ENCODE data around the gene PRR20A. TPM values are rescaled to one million over a fixed set of nuclear protein-coding genes. Genes with fewer than 3 reads are reported as not detected.
"Not testable (repeated sequence)": the region's sequence is repeated elsewhere in the genome, so short reads cannot be mapped to it uniquely, and the experiment has no call there.

Gene PRR20A
- total RNA-seq (2014; rRNA removed; shearing (Covaris generic)) (not detected in 2 replicates), polyA plus RNA-seq (2016; fragmentation: Nextera tagmentation; extraction: Ambion mirVana) (not detected in 2 replicates)
- long read RNA-seq, result 0 reads

DNA sequence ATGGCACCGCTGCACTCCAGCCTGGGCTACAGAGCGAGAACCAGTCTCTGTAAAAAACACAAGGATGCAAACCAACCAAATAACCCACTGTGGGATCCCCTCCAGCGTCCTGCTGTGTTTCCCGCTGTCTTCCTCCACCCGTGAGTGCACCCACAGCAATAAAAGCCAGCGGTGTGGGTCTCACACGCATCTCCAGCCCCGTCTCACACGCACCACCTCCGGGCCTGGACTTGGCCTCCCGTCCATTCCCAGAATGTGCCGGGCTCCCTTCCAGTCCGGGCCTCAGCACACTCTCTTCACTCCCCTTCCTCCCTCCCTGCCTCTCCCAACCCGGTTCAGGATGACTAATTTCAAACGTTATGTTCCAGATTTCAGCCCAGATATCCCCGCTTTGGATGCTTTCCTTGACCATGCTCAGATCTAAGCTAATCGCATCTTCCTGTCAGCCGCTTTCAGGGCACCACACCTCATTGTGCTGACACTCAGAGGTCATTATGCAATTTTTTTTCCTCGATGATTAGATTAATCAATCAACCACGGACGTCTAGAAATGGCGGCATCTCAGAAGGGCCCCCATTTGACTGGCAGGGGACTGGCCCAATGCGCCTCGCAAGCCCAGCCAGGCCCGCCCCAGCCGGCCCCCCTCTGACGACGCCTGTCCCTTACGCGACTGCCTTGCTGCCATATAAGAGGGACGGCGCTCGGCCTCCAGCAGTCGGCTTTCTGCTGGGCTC, at the start of gene PRR20A:
Gene PRR20A (plus strand): TSS at position 684 of the 734 bp plus-strand sequence. CDS start 387 bp downstream, outside the sequence.
- not testable (repeated sequence) for H3F3A ChIP-seq (replicated peaks; ENCODE audit: low read depth); H3K27me3 Mint-ChIP-seq (ENCODE audit: insufficient read depth, low read depth, poor library complexity); H3K4me2 ChIP-seq; H3K79me2 ChIP-seq (replicated peaks; ENCODE audit: insufficient read depth); DNase-seq (ENCODE audit: low spot score); H3K27me3 ChIP-seq (ENCODE audit: insufficient read depth); H3K4me1 ChIP-seq (ENCODE audit: insufficient read depth); H4K20me1 ChIP-seq (replicated peaks; ENCODE audit: insufficient read depth); H3K4me3 ChIP-seq; H3K36me3 ChIP-seq (ENCODE audit: insufficient read depth); H3K4me1 Mint-ChIP-seq; H2AFZ ChIP-seq; H3K27ac ChIP-seq (ENCODE audit: low read depth); H3K9me2 ChIP-seq (ENCODE audit: insufficient read depth); H3K36me3 Mint-ChIP-seq (ENCODE audit: low read depth); ATAC-seq; H3K27ac Mint-ChIP-seq; H3K9me3 Mint-ChIP-seq; H3K4me3 Mint-ChIP-seq

DNA sequence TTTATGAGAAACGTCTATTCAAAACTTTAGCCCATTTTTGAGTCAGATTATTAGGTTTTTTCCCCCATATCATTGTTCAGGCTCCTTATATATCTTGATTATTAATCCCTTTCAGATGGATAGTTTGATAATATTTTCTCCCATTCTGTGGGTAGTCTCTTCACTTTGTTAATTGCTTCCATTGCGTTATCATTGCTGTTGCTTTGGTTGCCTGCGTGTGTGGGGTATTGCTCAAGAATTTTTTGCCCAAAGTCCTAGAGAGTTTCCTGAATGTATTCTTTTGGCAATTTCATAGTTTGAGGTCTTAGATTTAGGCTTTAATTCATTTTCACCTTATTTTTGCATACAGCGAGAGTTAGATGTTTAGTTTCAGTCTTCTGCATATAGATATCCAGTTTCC, 25.8 kb upstream of the PRR20A start:
- peaks cover 1% of the 10 kb centered on the region for H3K27me3 Mint-ChIP-seq (ENCODE audit: insufficient read depth, low read depth, poor library complexity)
- H3K36me3 Mint-ChIP-seq (ENCODE audit: low read depth), result no peaks in the 10 kb centered on the region
- no peaks in the 10 kb centered on the region; the same call in 2 of the 3 replicates for H3K9me3 Mint-ChIP-seq
- H4K20me1 ChIP-seq (replicated peaks; ENCODE audit: insufficient read depth), result no peaks in the 10 kb centered on the region
- no peak overlapping the region for H3K4me3 ChIP-seq
- H2AFZ ChIP-seq, result no peak overlapping the region
- H3K27ac ChIP-seq (ENCODE audit: low read depth), result no peak overlapping the region
- no peaks in the 10 kb centered on the region for H3K27me3 ChIP-seq (ENCODE audit: insufficient read depth)
- H3K4me2 ChIP-seq, result no peak overlapping the region
- no peaks in the 10 kb centered on the region for H3K4me1 Mint-ChIP-seq
- no peaks in the 10 kb centered on the region for H3K36me3 ChIP-seq (ENCODE audit: insufficient read depth)
- DNase-seq (ENCODE audit: low spot score) (no peak), ATAC-seq (no peak)
- H3K79me2 ChIP-seq (replicated peaks; ENCODE audit: insufficient read depth), result no peaks in the 10 kb centered on the region
- H3K9me2 ChIP-seq (ENCODE audit: insufficient read depth), result no peaks in the 10 kb centered on the region
- no peak overlapping the region for H3K27ac Mint-ChIP-seq
- H3K4me1 ChIP-seq (ENCODE audit: insufficient read depth), result no peaks in the 10 kb centered on the region
- H3K4me3 Mint-ChIP-seq, result no peak overlapping the region
- H3F3A ChIP-seq (replicated peaks; ENCODE audit: low read depth), result no peaks in the 10 kb centered on the region
- TF ChIP-seq CREB1 (CRISPR knock-in tag; IDR thresholded peaks at IDR 0.05; ENCODE audit: low read depth) (no peak), ZNF331 (CRISPR knock-in tag; IDR thresholded peaks at IDR 0.05; ENCODE audit: low read depth) (no peak), EZH2 (IDR thresholded peaks at IDR 0.05; ENCODE audit: low read depth, unreplicated experiment) (no peak), POLR2AphosphoS5 (IDR thresholded peaks at IDR 0.05; ENCODE audit: low read depth) (no peak), STAT1 (IDR thresholded peaks at IDR 0.05; ENCODE audit: unreplicated experiment) (no peak), EZH2phosphoT487 (IDR thresholded peaks at IDR 0.05; ENCODE audit: unreplicated experiment) (no peak), NANOG (IDR thresholded peaks at IDR 0.05; ENCODE audit: borderline replicate concordance) (no peak), ZNF114 (CRISPR knock-in tag; IDR thresholded peaks at IDR 0.05) (no peak)
- TF ChIP-seq, protein P1, sequence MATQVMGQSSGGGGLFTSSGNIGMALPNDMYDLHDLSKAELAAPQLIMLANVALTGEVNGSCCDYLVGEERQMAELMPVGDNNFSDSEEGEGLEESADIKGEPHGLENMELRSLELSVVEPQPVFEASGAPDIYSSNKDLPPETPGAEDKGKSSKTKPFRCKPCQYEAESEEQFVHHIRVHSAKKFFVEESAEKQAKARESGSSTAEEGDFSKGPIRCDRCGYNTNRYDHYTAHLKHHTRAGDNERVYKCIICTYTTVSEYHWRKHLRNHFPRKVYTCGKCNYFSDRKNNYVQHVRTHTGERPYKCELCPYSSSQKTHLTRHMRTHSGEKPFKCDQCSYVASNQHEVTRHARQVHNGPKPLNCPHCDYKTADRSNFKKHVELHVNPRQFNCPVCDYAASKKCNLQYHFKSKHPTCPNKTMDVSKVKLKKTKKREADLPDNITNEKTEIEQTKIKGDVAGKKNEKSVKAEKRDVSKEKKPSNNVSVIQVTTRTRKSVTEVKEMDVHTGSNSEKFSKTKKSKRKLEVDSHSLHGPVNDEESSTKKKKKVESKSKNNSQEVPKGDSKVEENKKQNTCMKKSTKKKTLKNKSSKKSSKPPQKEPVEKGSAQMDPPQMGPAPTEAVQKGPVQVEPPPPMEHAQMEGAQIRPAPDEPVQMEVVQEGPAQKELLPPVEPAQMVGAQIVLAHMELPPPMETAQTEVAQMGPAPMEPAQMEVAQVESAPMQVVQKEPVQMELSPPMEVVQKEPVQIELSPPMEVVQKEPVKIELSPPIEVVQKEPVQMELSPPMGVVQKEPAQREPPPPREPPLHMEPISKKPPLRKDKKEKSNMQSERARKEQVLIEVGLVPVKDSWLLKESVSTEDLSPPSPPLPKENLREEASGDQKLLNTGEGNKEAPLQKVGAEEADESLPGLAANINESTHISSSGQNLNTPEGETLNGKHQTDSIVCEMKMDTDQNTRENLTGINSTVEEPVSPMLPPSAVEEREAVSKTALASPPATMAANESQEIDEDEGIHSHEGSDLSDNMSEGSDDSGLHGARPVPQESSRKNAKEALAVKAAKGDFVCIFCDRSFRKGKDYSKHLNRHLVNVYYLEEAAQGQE (IDR thresholded peaks at IDR 0.05; ENCODE audit: unreplicated experiment), result no peak
- TF ChIP-seq, protein P2, sequence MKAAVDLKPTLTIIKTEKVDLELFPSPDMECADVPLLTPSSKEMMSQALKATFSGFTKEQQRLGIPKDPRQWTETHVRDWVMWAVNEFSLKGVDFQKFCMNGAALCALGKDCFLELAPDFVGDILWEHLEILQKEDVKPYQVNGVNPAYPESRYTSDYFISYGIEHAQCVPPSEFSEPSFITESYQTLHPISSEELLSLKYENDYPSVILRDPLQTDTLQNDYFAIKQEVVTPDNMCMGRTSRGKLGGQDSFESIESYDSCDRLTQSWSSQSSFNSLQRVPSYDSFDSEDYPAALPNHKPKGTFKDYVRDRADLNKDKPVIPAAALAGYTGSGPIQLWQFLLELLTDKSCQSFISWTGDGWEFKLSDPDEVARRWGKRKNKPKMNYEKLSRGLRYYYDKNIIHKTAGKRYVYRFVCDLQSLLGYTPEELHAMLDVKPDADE (IDR thresholded peaks at IDR 0.05), result no peak
- TF ChIP-seq, protein P3, sequence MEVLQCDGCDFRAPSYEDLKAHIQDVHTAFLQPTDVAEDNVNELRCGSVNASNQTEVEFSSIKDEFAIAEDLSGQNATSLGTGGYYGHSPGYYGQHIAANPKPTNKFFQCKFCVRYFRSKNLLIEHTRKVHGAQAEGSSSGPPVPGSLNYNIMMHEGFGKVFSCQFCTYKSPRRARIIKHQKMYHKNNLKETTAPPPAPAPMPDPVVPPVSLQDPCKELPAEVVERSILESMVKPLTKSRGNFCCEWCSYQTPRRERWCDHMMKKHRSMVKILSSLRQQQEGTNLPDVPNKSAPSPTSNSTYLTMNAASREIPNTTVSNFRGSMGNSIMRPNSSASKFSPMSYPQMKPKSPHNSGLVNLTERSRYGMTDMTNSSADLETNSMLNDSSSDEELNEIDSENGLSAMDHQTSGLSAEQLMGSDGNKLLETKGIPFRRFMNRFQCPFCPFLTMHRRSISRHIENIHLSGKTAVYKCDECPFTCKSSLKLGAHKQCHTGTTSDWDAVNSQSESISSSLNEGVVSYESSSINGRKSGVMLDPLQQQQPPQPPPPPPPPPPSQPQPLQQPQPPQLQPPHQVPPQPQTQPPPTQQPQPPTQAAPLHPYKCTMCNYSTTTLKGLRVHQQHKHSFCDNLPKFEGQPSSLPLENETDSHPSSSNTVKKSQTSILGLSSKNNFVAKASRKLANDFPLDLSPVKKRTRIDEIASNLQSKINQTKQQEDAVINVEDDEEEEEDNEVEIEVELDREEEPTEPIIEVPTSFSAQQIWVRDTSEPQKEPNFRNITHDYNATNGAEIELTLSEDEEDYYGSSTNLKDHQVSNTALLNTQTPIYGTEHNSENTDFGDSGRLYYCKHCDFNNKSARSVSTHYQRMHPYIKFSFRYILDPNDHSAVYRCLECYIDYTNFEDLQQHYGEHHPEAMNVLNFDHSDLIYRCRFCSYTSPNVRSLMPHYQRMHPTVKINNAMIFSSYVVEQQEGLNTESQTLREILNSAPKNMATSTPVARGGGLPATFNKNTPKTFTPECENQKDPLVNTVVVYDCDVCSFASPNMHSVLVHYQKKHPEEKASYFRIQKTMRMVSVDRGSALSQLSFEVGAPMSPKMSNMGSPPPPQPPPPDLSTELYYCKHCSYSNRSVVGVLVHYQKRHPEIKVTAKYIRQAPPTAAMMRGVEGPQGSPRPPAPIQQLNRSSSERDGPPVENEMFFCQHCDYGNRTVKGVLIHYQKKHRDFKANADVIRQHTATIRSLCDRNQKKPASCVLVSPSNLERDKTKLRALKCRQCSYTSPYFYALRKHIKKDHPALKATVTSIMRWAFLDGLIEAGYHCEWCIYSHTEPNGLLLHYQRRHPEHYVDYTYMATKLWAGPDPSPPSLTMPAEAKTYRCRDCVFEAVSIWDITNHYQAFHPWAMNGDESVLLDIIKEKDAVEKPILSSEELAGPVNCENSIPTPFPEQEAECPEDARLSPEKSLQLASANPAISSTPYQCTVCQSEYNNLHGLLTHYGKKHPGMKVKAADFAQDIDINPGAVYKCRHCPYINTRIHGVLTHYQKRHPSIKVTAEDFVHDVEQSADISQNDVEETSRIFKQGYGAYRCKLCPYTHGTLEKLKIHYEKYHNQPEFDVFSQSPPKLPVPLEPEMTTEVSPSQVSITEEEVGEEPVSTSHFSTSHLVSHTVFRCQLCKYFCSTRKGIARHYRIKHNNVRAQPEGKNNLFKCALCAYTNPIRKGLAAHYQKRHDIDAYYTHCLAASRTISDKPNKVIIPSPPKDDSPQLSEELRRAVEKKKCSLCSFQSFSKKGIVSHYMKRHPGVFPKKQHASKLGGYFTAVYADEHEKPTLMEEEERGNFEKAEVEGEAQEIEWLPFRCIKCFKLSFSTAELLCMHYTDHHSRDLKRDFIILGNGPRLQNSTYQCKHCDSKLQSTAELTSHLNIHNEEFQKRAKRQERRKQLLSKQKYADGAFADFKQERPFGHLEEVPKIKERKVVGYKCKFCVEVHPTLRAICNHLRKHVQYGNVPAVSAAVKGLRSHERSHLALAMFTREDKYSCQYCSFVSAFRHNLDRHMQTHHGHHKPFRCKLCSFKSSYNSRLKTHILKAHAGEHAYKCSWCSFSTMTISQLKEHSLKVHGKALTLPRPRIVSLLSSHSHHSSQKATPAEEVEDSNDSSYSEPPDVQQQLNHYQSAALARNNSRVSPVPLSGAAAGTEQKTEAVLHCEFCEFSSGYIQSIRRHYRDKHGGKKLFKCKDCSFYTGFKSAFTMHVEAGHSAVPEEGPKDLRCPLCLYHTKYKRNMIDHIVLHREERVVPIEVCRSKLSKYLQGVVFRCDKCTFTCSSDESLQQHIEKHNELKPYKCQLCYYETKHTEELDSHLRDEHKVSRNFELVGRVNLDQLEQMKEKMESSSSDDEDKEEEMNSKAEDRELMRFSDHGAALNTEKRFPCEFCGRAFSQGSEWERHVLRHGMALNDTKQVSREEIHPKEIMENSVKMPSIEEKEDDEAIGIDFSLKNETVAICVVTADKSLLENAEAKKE (CRISPR knock-in tag; IDR thresholded peaks at IDR 0.05), result no peak

Measured in GM23338 (cell line).